Measurements from ENCODE around the gene UTS2R.
"Not testable (repeated sequence)": the region's sequence is repeated elsewhere in the genome, so short reads cannot be mapped to it uniquely, and the experiment has no call there.

UTS2R gene

GRCh38 chr17:82334622-82335394, 36.8 kb upstream of the UTS2R start:
- peak; percentile 84 for DNase-seq

- DNase-seq = peak; percentile 91
Measured at GRCh38 chr17:82338858-82339633, 32.5 kb upstream of the UTS2R start.

- DNase-seq = no peak
Measured at GRCh38 chr17:82339634-82340580, 31.7 kb upstream of the UTS2R start.

GRCh38 chr17:82342361-82343079, 29.0 kb upstream of the UTS2R start:
- no peak for DNase-seq

- peak; percentile 28 for DNase-seq
Measured at GRCh38 chr17:82343560-82343959, 28.0 kb upstream of the UTS2R start.

GRCh38 chr17:82344175-82344907, 27.2 kb upstream of the UTS2R start:
- no peak for DNase-seq

- DNase-seq = peak; percentile 70
Measured at GRCh38 chr17:82345151-82345976, 26.2 kb upstream of the UTS2R start.

GRCh38 chr17:82346342-82347300, 24.9 kb upstream of the UTS2R start:
- DNase-seq = no peak

GRCh38 chr17:82347994-82348393, 23.6 kb upstream of the UTS2R start:
- not testable (repeated sequence) for DNase-seq

GRCh38 chr17:82348434-82348833, 23.1 kb upstream of the UTS2R start:
- no peak for DNase-seq

GRCh38 chr17:82348866-82349265, 22.7 kb upstream of the UTS2R start:
- DNase-seq = no peak

- no peak for DNase-seq
Measured at GRCh38 chr17:82349287-82349701, 22.3 kb upstream of the UTS2R start.

GRCh38 chr17:82350182-82351030, 21.2 kb upstream of the UTS2R start:
- peak; percentile 82 for DNase-seq

- no peak for DNase-seq
Measured at GRCh38 chr17:82351254-82351712, 20.3 kb upstream of the UTS2R start.

- DNase-seq = peak; percentile 90
Measured at GRCh38 chr17:82351713-82352488, 19.7 kb upstream of the UTS2R start.

- DNase-seq = no peak
Measured at GRCh38 chr17:82353484-82353883, 18.1 kb upstream of the UTS2R start.

- DNase-seq = no peak
Measured at GRCh38 chr17:82354804-82355308, 16.7 kb upstream of the UTS2R start.

Data from OCI-M1 (cell line).